ENCODE data around the gene PDE4B. TPM values are rescaled to one million over a fixed set of nuclear protein-coding genes. Genes with fewer than 3 reads are reported as not detected.

PDE4B gene
- total RNA-seq, 1 donor from 2014 or later = 7.6 TPM

- DNase-seq (ENCODE audit: low read depth) = no peak
- no peak overlapping the region for H2AFZ ChIP-seq (ENCODE audit: low read depth, low read length)
- no peaks in the 10 kb centered on the region for H4K20me1 ChIP-seq (ENCODE audit: insufficient read depth, low read length)
- Mint-ChIP-seq H3K36me3 (ENCODE audit: low read depth, unreplicated experiment) (no peaks in the 10 kb centered on the region), H3K27ac (ENCODE audit: unreplicated experiment) (no peak overlapping the region), H3K4me3 (ENCODE audit: unreplicated experiment) (no peak overlapping the region), H3K4me1 (ENCODE audit: low read depth, unreplicated experiment) (no peaks in the 10 kb centered on the region), H3K27me3 (ENCODE audit: low read depth, unreplicated experiment) (no peaks in the 10 kb centered on the region), H3K9me3 (ENCODE audit: unreplicated experiment) (peaks cover 2% of the 10 kb centered on the region)
- H3K27me3 ChIP-seq (ENCODE audit: insufficient read depth, low read length) = no peaks in the 10 kb centered on the region
- no peaks in the 10 kb centered on the region for H3K4me1 ChIP-seq (ENCODE audit: insufficient read depth, low read length)
- TF ChIP-seq EZH2 (IDR thresholded peaks at IDR 0.05; ENCODE audit: insufficient read depth, low read length) = no peak
- TF ChIP-seq CTCF (IDR thresholded peaks at IDR 0.05; ENCODE audit: insufficient read depth, low read depth, low read length) = no peak
- no peaks in the 10 kb centered on the region for H3K9me3 ChIP-seq (ENCODE audit: insufficient read depth, low read depth, low read length)
- no peak overlapping the region for H3K27ac ChIP-seq (ENCODE audit: low read depth, low read length)
- no peaks in the 10 kb centered on the region for H3K79me2 ChIP-seq (ENCODE audit: insufficient read depth, low read length)
- H3K4me3 ChIP-seq (ENCODE audit: insufficient read depth, low read depth, low read length) = no peak overlapping the region
- no peak overlapping the region for H3K4me2 ChIP-seq (ENCODE audit: low read length)
- no peak overlapping the region for H3K9ac ChIP-seq (ENCODE audit: low read length)
- no peak for FAIRE-seq
- no peaks in the 10 kb centered on the region for H3K36me3 ChIP-seq (ENCODE audit: insufficient read depth, low read length)
These were observed 33.2 kb upstream of the PDE4B start for GRCh38 chr1:65759516-65759915.

- Histone ChIP-seq H2AFZ (ENCODE audit: low read depth, low read length) (no peak overlapping the region), H3K4me2 (ENCODE audit: low read length) (no peak overlapping the region)
- no peak for FAIRE-seq
These were observed 30.4 kb upstream of the PDE4B start for GRCh38 chr1:65762081-65762862.

More at GRCh38 chr1:65762081-65762862, 30.4 kb upstream of the PDE4B start:
- H3K27ac ChIP-seq (ENCODE audit: low read depth, low read length) = no peak overlapping the region
- H3K4me1 ChIP-seq (ENCODE audit: insufficient read depth, low read length) = no peaks in the 10 kb centered on the region
- H3K79me2 ChIP-seq (ENCODE audit: insufficient read depth, low read length) = no peaks in the 10 kb centered on the region
- no peaks in the 10 kb centered on the region for H3K27me3 ChIP-seq (ENCODE audit: insufficient read depth, low read length)
- H3K9me3 ChIP-seq (ENCODE audit: insufficient read depth, low read depth, low read length) = no peaks in the 10 kb centered on the region
- no peaks in the 10 kb centered on the region for H4K20me1 ChIP-seq (ENCODE audit: insufficient read depth, low read length)
- Mint-ChIP-seq H3K9me3 (ENCODE audit: unreplicated experiment) (peaks cover 2% of the 10 kb centered on the region), H3K4me3 (ENCODE audit: unreplicated experiment) (no peak overlapping the region), H3K36me3 (ENCODE audit: low read depth, unreplicated experiment) (no peaks in the 10 kb centered on the region), H3K4me1 (ENCODE audit: low read depth, unreplicated experiment) (no peaks in the 10 kb centered on the region), H3K27me3 (ENCODE audit: low read depth, unreplicated experiment) (no peaks in the 10 kb centered on the region), H3K27ac (ENCODE audit: unreplicated experiment) (no peak overlapping the region)
- H3K4me3 ChIP-seq (ENCODE audit: insufficient read depth, low read depth, low read length) = no peak overlapping the region
- no peak for DNase-seq (ENCODE audit: low read depth)
- no peaks in the 10 kb centered on the region for H3K36me3 ChIP-seq (ENCODE audit: insufficient read depth, low read length)
- H3K9ac ChIP-seq (ENCODE audit: low read length) = no peak overlapping the region
- no peak for TF ChIP-seq EZH2 (IDR thresholded peaks at IDR 0.05; ENCODE audit: insufficient read depth, low read length)
- no peak for TF ChIP-seq CTCF (IDR thresholded peaks at IDR 0.05; ENCODE audit: insufficient read depth, low read depth, low read length)
